Measurements from ENCODE around the gene MAN2A2. TPM values are rescaled to one million over a fixed set of nuclear protein-coding genes. Genes with fewer than 3 reads are reported as not detected.

MAN2A2 gene
- total RNA-seq, 1 experiment from 2014 or later, result 31.0 TPM

- Mint-ChIP-seq H3K27ac (no peak overlapping the region), H3K36me3 (peaks cover 15% of the 10 kb centered on the region; the same call in 1 of the 2 replicates), H3K9me3 (no peaks in the 10 kb centered on the region), H3K27me3 (ENCODE audit: low read depth) (no peaks in the 10 kb centered on the region), H3K4me3 (no peak overlapping the region), H3K4me1 (peaks cover 22% of the 10 kb centered on the region)
- ChIA-PET CTCF (interaction anchor here (1.0 to 4.9 kb wide), 4 partner anchors 21 to 563 kb away, joined by 3 to 75 read pairs (median 25); partner anchors contain the start of genes HDDC3, MAN2A2 and UNC45A), POLR2A (no interaction called here)
- DNase-seq (ENCODE audit: low spot score), result no peak
- TF ChIP-seq ZNF671 (CRISPR knock-in tag; IDR thresholded peaks at IDR 0.05) (no peak), ESRRA (CRISPR knock-in tag; IDR thresholded peaks at IDR 0.05; ENCODE audit: borderline replicate concordance) (no peak), ATF1 (CRISPR knock-in tag; IDR thresholded peaks at IDR 0.05) (no peak), ETV6 (CRISPR knock-in tag; IDR thresholded peaks at IDR 0.05) (no peak), ZNF138 (CRISPR knock-in tag; conservative IDR thresholded peaks at IDR 0.05) (no peak), ZNF232 (CRISPR knock-in tag; IDR thresholded peaks at IDR 0.05) (no peak), HMGA2 (CRISPR knock-in tag; IDR thresholded peaks at IDR 0.05) (no peak), RORB (CRISPR knock-in tag; IDR thresholded peaks at IDR 0.05) (no peak), ELF4 (CRISPR knock-in tag; IDR thresholded peaks at IDR 0.05; ENCODE audit: low read depth) (no peak), NFATC4 (CRISPR knock-in tag; IDR thresholded peaks at IDR 0.05) (no peak), NR3C1 (CRISPR knock-in tag; conservative IDR thresholded peaks at IDR 0.05; ENCODE audit: low read depth) (no peak), ZNF121 (CRISPR knock-in tag; IDR thresholded peaks at IDR 0.05) (no peak), ZNF532 (CRISPR knock-in tag; IDR thresholded peaks at IDR 0.05; ENCODE audit: borderline replicate concordance) (no peak), GTF2I (CRISPR knock-in tag; conservative IDR thresholded peaks at IDR 0.05) (no peak), FOXJ3 (CRISPR knock-in tag; IDR thresholded peaks at IDR 0.05; ENCODE audit: borderline replicate concordance) (no peak), HMGXB4 (CRISPR knock-in tag; IDR thresholded peaks at IDR 0.05) (no peak), ZMAT4 (CRISPR knock-in tag; IDR thresholded peaks at IDR 0.05) (no peak)
- ATAC-seq, result no peak
Observed at GRCh38 chr15:90882781-90883525, 20.1 kb upstream of the MAN2A2 start.

- H3K4me3 Mint-ChIP-seq, result peak overlapping the region; percentile 45
- H3K9me3 Mint-ChIP-seq, result no peaks in the 10 kb centered on the region
- DNase-seq (ENCODE audit: low spot score), result no peak
- H3K4me1 Mint-ChIP-seq, result peaks cover 22% of the 10 kb centered on the region
- POLR2A ChIA-PET, result interaction anchor here (2.7 kb wide), 1 partner anchor 14 kb away, joined by 8 read pairs; the partner anchor contains the start of gene FURIN
- no peaks in the 10 kb centered on the region for H3K27me3 Mint-ChIP-seq (ENCODE audit: low read depth)
- no peak for ATAC-seq
- no peak overlapping the region for H3K27ac Mint-ChIP-seq
- CTCF ChIA-PET, result interaction anchor here (1.0 to 4.9 kb wide), 6 partner anchors 21 to 563 kb away, joined by 3 to 75 read pairs (median 32); partner anchors contain the start of genes HDDC3, MAN2A2 and UNC45A
- H3K36me3 Mint-ChIP-seq, result peaks cover 9% of the 10 kb centered on the region; the same call in 1 of the 2 replicates
- TF ChIP-seq IRF2 (CRISPR knock-in tag; IDR thresholded peaks at IDR 0.05; ENCODE audit: borderline replicate concordance, low read depth), result no peak
- no peak for TF ChIP-seq NR1H2 (CRISPR knock-in tag; IDR thresholded peaks at IDR 0.05)
- TF ChIP-seq HMGXB4 (CRISPR knock-in tag; IDR thresholded peaks at IDR 0.05), result no peak
- TF ChIP-seq, protein P1, sequence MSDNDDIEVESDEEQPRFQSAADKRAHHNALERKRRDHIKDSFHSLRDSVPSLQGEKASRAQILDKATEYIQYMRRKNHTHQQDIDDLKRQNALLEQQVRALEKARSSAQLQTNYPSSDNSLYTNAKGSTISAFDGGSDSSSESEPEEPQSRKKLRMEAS (CRISPR knock-in tag; IDR thresholded peaks at IDR 0.05), result no peak
- TF ChIP-seq TEAD4 (CRISPR knock-in tag; IDR thresholded peaks at IDR 0.05), result no peak
- TF ChIP-seq, protein P2, sequence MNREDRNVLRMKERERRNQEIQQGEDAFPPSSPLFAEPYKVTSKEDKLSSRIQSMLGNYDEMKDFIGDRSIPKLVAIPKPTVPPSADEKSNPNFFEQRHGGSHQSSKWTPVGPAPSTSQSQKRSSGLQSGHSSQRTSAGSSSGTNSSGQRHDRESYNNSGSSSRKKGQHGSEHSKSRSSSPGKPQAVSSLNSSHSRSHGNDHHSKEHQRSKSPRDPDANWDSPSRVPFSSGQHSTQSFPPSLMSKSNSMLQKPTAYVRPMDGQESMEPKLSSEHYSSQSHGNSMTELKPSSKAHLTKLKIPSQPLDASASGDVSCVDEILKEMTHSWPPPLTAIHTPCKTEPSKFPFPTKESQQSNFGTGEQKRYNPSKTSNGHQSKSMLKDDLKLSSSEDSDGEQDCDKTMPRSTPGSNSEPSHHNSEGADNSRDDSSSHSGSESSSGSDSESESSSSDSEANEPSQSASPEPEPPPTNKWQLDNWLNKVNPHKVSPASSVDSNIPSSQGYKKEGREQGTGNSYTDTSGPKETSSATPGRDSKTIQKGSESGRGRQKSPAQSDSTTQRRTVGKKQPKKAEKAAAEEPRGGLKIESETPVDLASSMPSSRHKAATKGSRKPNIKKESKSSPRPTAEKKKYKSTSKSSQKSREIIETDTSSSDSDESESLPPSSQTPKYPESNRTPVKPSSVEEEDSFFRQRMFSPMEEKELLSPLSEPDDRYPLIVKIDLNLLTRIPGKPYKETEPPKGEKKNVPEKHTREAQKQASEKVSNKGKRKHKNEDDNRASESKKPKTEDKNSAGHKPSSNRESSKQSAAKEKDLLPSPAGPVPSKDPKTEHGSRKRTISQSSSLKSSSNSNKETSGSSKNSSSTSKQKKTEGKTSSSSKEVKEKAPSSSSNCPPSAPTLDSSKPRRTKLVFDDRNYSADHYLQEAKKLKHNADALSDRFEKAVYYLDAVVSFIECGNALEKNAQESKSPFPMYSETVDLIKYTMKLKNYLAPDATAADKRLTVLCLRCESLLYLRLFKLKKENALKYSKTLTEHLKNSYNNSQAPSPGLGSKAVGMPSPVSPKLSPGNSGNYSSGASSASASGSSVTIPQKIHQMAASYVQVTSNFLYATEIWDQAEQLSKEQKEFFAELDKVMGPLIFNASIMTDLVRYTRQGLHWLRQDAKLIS (CRISPR knock-in tag; IDR thresholded peaks at IDR 0.05; ENCODE audit: borderline replicate concordance), result no peak
Observed at GRCh38 chr15:90883526-90883975, 19.6 kb upstream of the MAN2A2 start.

Measured in WTC11 (cell line).